ENCODE measurements around the gene TMOD1. TPM values are rescaled to one million over a fixed set of nuclear protein-coding genes. Genes with fewer than 3 reads are reported as not detected.

Gene TMOD1
- total and polyA plus RNA-seq, 2 of the 8 experiments (the other 6 are each of a cell fraction or from before 2014, with no cell fraction given), result 0.17 to 0.88 TPM

DNA sequence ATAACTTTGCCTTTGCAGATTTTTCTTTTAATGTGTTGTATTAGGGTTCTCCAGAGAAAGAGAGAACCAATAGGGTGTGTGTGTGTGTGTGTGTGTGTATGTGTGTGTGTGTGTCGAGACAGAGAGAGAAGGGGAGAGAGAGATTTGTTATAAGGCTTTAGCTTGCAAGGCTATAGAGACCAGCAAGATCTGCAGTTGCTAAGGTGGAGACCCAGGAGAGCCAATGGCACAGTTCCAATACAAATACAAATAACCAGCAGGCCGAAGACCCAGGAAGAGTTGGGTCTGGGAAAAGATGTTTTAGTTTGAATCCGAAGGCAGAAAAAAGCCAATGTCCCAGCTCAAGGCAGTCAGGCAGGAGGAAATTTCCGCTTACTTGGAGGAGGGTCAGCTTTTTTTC lies 23.0 kb downstream of the TMOD1 start:
- Histone ChIP-seq H4K8ac (ENCODE audit: extremely low read depth, insufficient read depth, low read length) (no peak overlapping the region), H3K23ac (ENCODE audit: insufficient read length) (no peak overlapping the region), H3K27ac (ENCODE audit: low read depth, low read length) (no peak overlapping the region), H2BK5ac (ENCODE audit: low read depth, low read length) (no peak overlapping the region), H3K14ac (ENCODE audit: insufficient read length) (no peak overlapping the region), H2AFZ (ENCODE audit: low read length) (no peak overlapping the region), H3K79me1 (ENCODE audit: low read depth, low read length) (no peaks in the 10 kb centered on the region), H3K36me3 (ENCODE audit: control insufficient read depth in 2 of 4, insufficient read depth in 4 of 4, low read length in 3 of 4) (no peaks in the 10 kb centered on the region), H2BK120ac (replicated peaks; ENCODE audit: low read depth, low read length) (no peak overlapping the region), H2BK20ac (ENCODE audit: low read length) (no peak overlapping the region), H3K56ac (replicated peaks; ENCODE audit: insufficient read length, low read depth, low read length) (no peak overlapping the region), H3K9ac (replicated peaks in 1 of 4; ENCODE audit: extremely low read depth in 1 of 4, low read depth in 3 of 4, low read length in 3 of 4) (no peak overlapping the region), H2BK12ac (ENCODE audit: low read depth, low read length) (no peak overlapping the region), H2BK15ac (ENCODE audit: low read length) (no peak overlapping the region), H4K20me1 (replicated peaks in 1 of 2; ENCODE audit: control insufficient read depth in 1 of 2, insufficient read depth in 2 of 2, low read length in 2 of 2) (no peaks in the 10 kb centered on the region), H3K27me3 (replicated peaks in 1 of 4; ENCODE audit: control insufficient read depth in 3 of 4, extremely low read depth in 1 of 4, insufficient read depth in 3 of 4, low read length in 3 of 4) (no peaks in the 10 kb centered on the region), H4K5ac (ENCODE audit: insufficient read length, low read depth, low read length) (no peak overlapping the region), H3K79me2 (ENCODE audit: control insufficient read depth in 1 of 2, insufficient read depth in 2 of 2, low read length in 2 of 2) (no peaks in the 10 kb centered on the region), H4K91ac (replicated peaks; ENCODE audit: insufficient read length, low read length) (no peak overlapping the region), H3K4me2 (ENCODE audit: insufficient read depth in 1 of 2, low read depth in 2 of 2, low read length in 2 of 2) (no peak overlapping the region), H3K9me3 (ENCODE audit: insufficient read depth in 2 of 2, low read depth in 1 of 2, low read length in 1 of 2) (no peaks in the 10 kb centered on the region), H3K18ac (ENCODE audit: extremely low read depth, low read length) (no peak overlapping the region), H3K23me2 (ENCODE audit: low read depth, low read length) (no peaks in the 10 kb centered on the region), H3K4me1 (replicated peaks in 1 of 4; ENCODE audit: control insufficient read depth in 3 of 4, insufficient read depth in 4 of 4, low read length in 3 of 4) (peaks cover 5 to 22% (median 16%) of the 10 kb centered on the region in 4 experiments), H3K4ac (replicated peaks; ENCODE audit: insufficient read length, low read depth, low read length) (no peak overlapping the region), H2AK5ac (ENCODE audit: low read depth, low read length) (no peak overlapping the region), H3K4me3 (ENCODE audit: extremely low read depth in 1 of 4, insufficient read depth in 2 of 4, low read depth in 3 of 4, low read length in 4 of 4) (no peak overlapping the region)
- ChIA-PET CTCF (ENCODE audit: partially characterized antibody) (interaction anchor here (0.7 to 1.8 kb wide), 4 partner anchors 55 to 74 kb away, joined by 3 to 6 read pairs (median 4); no protein-coding TSS in a partner anchor), POLR2A (ENCODE audit: partially characterized antibody) (no interaction called here)
- 74% methylated on average over 4 of the region's 4 CpGs; no CpG with 5 or more reads in 1 of the 2 experiments for WGBS, 2 experiments (ENCODE audit: extremely low coverage in 1 of 2, insufficient coverage in 1 of 2, insufficient read length in 1 of 2, insufficient replicate concordance in 2 of 2, low coverage in 1 of 2, low lambda C conversion rate in 2 of 2, missing lambda C conversion rate in 1 of 2)
- FAIRE-seq (no peak), DNase-seq (ENCODE audit: low read depth in 1 of 2, low spot score in 2 of 2) (no peak)
- no peak for TF ChIP-seq JUND (IDR thresholded peaks at IDR 0.05; ENCODE audit: low read length)
- TF ChIP-seq SUZ12 (IDR thresholded peaks at IDR 0.05; ENCODE audit: low read length), result no peak
- no peak for TF ChIP-seq GTF2F1 (IDR thresholded peaks at IDR 0.05; ENCODE audit: borderline replicate concordance, low read depth, low read length)
- no peak for TF ChIP-seq HDAC2 (IDR thresholded peaks at IDR 0.05; ENCODE audit: borderline replicate concordance in 1 of 2, low read depth in 2 of 2, low read length in 2 of 2)
- no peak for TF ChIP-seq MAFK (IDR thresholded peaks at IDR 0.05; ENCODE audit: low read depth, low read length)
- TF ChIP-seq KDM5A (IDR thresholded peaks at IDR 0.05; ENCODE audit: low read length), result no peak
- TF ChIP-seq TCF12 (IDR thresholded peaks at IDR 0.05; ENCODE audit: low read depth, low read length), result no peak

Measured in H1 (cell line).